IMR-90 (cell line): ENCODE data around the gene SLAMF8. TPM values are rescaled to one million over a fixed set of nuclear protein-coding genes. Genes with fewer than 3 reads are reported as not detected.
A peak's percentile ranks its signal among the peaks of the same experiment; 100 is the strongest.

Source experiments
- ATAC-seq: fragments of 200-7000 bp; cut with Tn5 transposase; 2 replicates; pipeline ENCODE4 v1.9.1; 2020; ENCODE audit warnings: low read depth, mild to moderate bottlenecking, moderate library complexity
- BruUV-seq: library from RNA; stranded (reverse); fragments of 400-500 nt; replicated peaks from 2 replicates; lab custom pipeline; 2021; lab: Mats Ljungman, UMichigan
- CTCF ChIA-PET: fragments of 300-600 bp; formaldehyde crosslinking; extraction: SDS; loops from one replicate; lab custom pipeline; 2021; ENCODE audit warnings: antibody characterized with exemption; lab: Yijun Ruan, JAX
- POLR2A ChIA-PET: fragments of 300-600 bp; sonication (Branson Sonifier 250); formaldehyde crosslinking; loops from one replicate; lab custom pipeline; 2022; ENCODE audit warnings: antibody characterized with exemption; ENCODE audit not compliant: unreplicated experiment; lab: Charles Lee
- DNase-seq: peaks from one replicate; pipeline ENCODE4 v3.0.0; 2013
- H2AFZ ChIP-seq: replicated peaks from 2 replicates; pipeline ENCODE3; 2013; ENCODE audit warnings: low read length, mild to moderate bottlenecking; ENCODE audit not compliant: poor library complexity
- H2AK5ac ChIP-seq: 2 replicates; pipeline ENCODE4 v1.6.1; 2013; ENCODE audit warnings: low read depth, low read length, inconsistent platforms
- H2AK9ac ChIP-seq: replicated peaks from 2 replicates; pipeline ENCODE3; 2013; ENCODE audit warnings: mild to moderate bottlenecking, low read depth, low read length, moderate library complexity; ENCODE audit not compliant: poor library complexity
- H2BK120ac ChIP-seq: 2 replicates; pipeline ENCODE4 v1.6.1; 2013; ENCODE audit warnings: low read depth, low read length, inconsistent platforms
- H2BK15ac ChIP-seq: 3 replicates; pipeline ENCODE4 v1.6.1; 2013; ENCODE audit warnings: low read depth, low read length, inconsistent platforms
- H2BK20ac ChIP-seq: 2 replicates; pipeline ENCODE4 v1.6.1; 2013; ENCODE audit warnings: low read depth, mild to moderate bottlenecking, inconsistent platforms, low read length, moderate library complexity
- H2BK5ac ChIP-seq: 2 replicates; pipeline ENCODE4 v1.6.1; 2013; ENCODE audit warnings: mild to moderate bottlenecking, low read depth, low read length, inconsistent platforms; ENCODE audit not compliant: poor library complexity, severe bottlenecking
- H3K14ac ChIP-seq: replicated peaks from 2 replicates; pipeline ENCODE4 v1.6.1; 2013; ENCODE audit warnings: low read depth, low read length, inconsistent platforms
- H3K18ac ChIP-seq: 2 replicates; pipeline ENCODE4 v1.6.1; 2013; ENCODE audit warnings: low read depth, low read length, control low read depth
- H3K23ac ChIP-seq: 2 replicates; pipeline ENCODE4 v1.6.1; 2013; ENCODE audit warnings: low read depth, low read length, inconsistent platforms
- H3K27ac ChIP-seq: 2 replicates; pipeline ENCODE4 v1.5.1; 2013; ENCODE audit warnings: mild to moderate bottlenecking, control low read depth, low read length; ENCODE audit not compliant: insufficient read depth
- H3K27me3 ChIP-seq: 2 replicates; pipeline ENCODE4 v1.6.1; 2013; ENCODE audit warnings: low read length; ENCODE audit not compliant: control insufficient read depth, insufficient read depth
- H3K36me3 ChIP-seq: 2 replicates; pipeline ENCODE4 v1.6.1; 2013; ENCODE audit warnings: low read length, mixed read lengths; ENCODE audit not compliant: control insufficient read depth, insufficient read depth
- H3K4ac ChIP-seq: 2 replicates; pipeline ENCODE4 v1.6.1; 2013; ENCODE audit warnings: low read depth, low read length, inconsistent platforms
- H3K4me1 ChIP-seq: 2 replicates; pipeline ENCODE4 v1.6.1; 2013; ENCODE audit warnings: low read length, mixed read lengths; ENCODE audit not compliant: control insufficient read depth, insufficient read depth
- H3K4me2 ChIP-seq: 2 replicates; pipeline ENCODE4 v1.6.1; 2013; ENCODE audit warnings: low read depth, mild to moderate bottlenecking, control low read depth, low read length, moderate library complexity
- H3K4me3 ChIP-seq: 2 replicates; pipeline ENCODE4 v1.5.1; 2013; ENCODE audit warnings: low read depth, mild to moderate bottlenecking, control low read depth, low read length, moderate library complexity; ENCODE audit not compliant: insufficient read depth
- H3K56ac ChIP-seq: 2 replicates; pipeline ENCODE4 v1.6.1; 2013; ENCODE audit warnings: low read length, inconsistent platforms; ENCODE audit not compliant: insufficient read depth; ENCODE audit errors: extremely low read depth
- H3K79me1 ChIP-seq, 2 experiments: 2 replicates each; pipeline ENCODE4 v1.6.1; 2013; ENCODE audit warnings: low read length in 2 of 2, inconsistent platforms in 1 of 2, low read depth in 1 of 2
- H3K9ac ChIP-seq: 2 replicates; pipeline ENCODE4 v1.6.1; 2013; ENCODE audit warnings: low read depth, low read length, control low read depth
- H3K9me1 ChIP-seq: 2 replicates; pipeline ENCODE4 v1.6.1; 2013; ENCODE audit warnings: low read length, inconsistent platforms; ENCODE audit not compliant: insufficient read depth
- H3K9me3 ChIP-seq: 2 replicates; pipeline ENCODE4 v1.6.1; 2013; ENCODE audit warnings: low read length; ENCODE audit not compliant: control insufficient read depth, insufficient read depth
- H4K20me1 ChIP-seq: 2 replicates; pipeline ENCODE4 v1.6.1; 2013; ENCODE audit warnings: low read length, inconsistent platforms; ENCODE audit not compliant: insufficient read depth
- H4K5ac ChIP-seq: 2 replicates; pipeline ENCODE4 v1.6.1; 2013; ENCODE audit warnings: mild to moderate bottlenecking, low read depth, low read length, control low read depth
- H4K8ac ChIP-seq, 2 experiments: 2 replicates each; pipeline ENCODE4 v1.6.1; 2013; ENCODE audit warnings: low read depth in 2 of 2, low read length in 2 of 2, control low read depth in 1 of 2, inconsistent platforms in 1 of 2
- H4K91ac ChIP-seq: 2 replicates; pipeline ENCODE4 v1.6.1; 2013; ENCODE audit warnings: low read depth, low read length, inconsistent platforms; ENCODE audit not compliant: insufficient read depth
- CEBPB ChIP-seq: IDR thresholded peaks from 2 replicates; pipeline ENCODE4 v1.6.1; 2012; ENCODE audit warnings: low read depth, low read length, improper control_type of control experiment
- MAZ ChIP-seq: IDR thresholded peaks from 2 replicates; pipeline ENCODE4 v1.6.1; 2012; ENCODE audit warnings: low read depth, mild to moderate bottlenecking, low read length, improper control_type of control experiment, moderate library complexity, borderline replicate concordance
- WGBS, 2 experiments: methylation state at CpG; one replicate each; pipeline versions ENCODE4 v1.1.5 to v1.1.7; 2013; ENCODE audit warnings: missing lambda C conversion rate in 2 of 2; ENCODE audit not compliant: insufficient read length in 1 of 2; ENCODE audit errors: extremely low coverage in 2 of 2; 5-methylcytosine and 5-hydroxymethylcytosine counted together
- dilution Hi-C: fragments of 300-500 bp; cut with HindIII; formaldehyde crosslinking; loops from one replicate; pipeline ENCODE4 v1.14.3; 2018; ENCODE audit warnings: low sequenced_read_pairs; ENCODE audit not compliant: unreplicated experiment
- in situ Hi-C: fragments of 300-500 bp; cut with MboI; formaldehyde crosslinking; loops from 3 replicates; pipeline ENCODE4 v1.14.3; 2019; ENCODE audit warnings: low sequenced_read_pairs, inconsistent platforms, mixed read lengths
- intact Hi-C: fragments of 100-400 bp; cut with micrococcal nuclease; formaldehyde crosslinking; loops from 2 replicates; pipeline ENCODE4 v1.10.0; 2022
- polyA plus RNA-seq, 3 experiments: library from polyadenylated mRNA; depleted of rRNA; stranded (reverse); fragments of >200 nt; gene quantifications; 2 replicates each; pipeline ENCODE4 v1.2.3, GENCODE V29; 2012; ENCODE audit warnings: low replicate concordance in 1 of 3
- total RNA-seq: library from RNA; depleted of rRNA; stranded (reverse); fragments of >200 nt; gene quantifications from 2 replicates; pipeline ENCODE4 v1.2.3, GENCODE V29; 2012

The SLAMF8 gene
- total and polyA plus RNA-seq, 2 of the 4 experiments (the other 2 are of a cell fraction): 0.07 TPM; not detected in 1

DNA sequence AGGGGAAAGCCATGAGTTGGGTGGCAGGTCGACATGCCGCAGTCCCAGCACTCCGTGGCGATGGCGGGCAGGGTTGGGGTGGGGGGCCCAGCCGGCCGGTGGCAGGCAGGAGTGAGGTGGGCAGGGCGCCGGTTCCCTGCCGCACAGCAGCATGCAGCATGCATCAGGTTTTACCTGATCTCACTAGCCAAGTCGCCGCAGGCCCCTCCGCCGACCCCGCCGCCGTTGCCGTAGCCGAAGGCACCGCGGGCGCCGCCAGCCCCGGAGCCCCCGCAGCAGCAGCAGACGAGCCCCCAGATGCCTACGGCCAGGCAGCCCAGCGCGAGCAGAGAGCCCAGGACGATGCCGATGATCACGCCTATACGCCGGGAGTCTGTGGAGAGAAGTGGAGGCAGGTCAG lies 29.0 kb downstream of the SLAMF8 start:
- 0 out of 2 replicates have a peak, but pooled peaks cover 4% of the 10 kb centered on the region for H3K9me1 ChIP-seq
- peak overlapping the region; percentile 88; the same call in 1 of the 2 replicates for H3K4ac ChIP-seq
- no peaks in the 10 kb centered on the region for H4K20me1 ChIP-seq
- DNase-seq (no peak), ATAC-seq (no peak)
- dilution Hi-C loops (no loop called here), in situ Hi-C loops (no loop called here), intact Hi-C loops (loop anchor here (2.0 kb wide), 1 partner anchor 69 kb away; the partner anchor contains the start of gene TAGLN2)
- WGBS, 2 experiments: 70% methylated on average over 15 of the region's 34 CpGs; no CpG with 5 or more reads in 1 of the 2 experiments
- no peak overlapping the region for H3K14ac ChIP-seq
- CTCF ChIA-PET: no interaction called here
- H2AFZ ChIP-seq: no peak overlapping the region
- H4K5ac ChIP-seq: no peak overlapping the region
- no peak overlapping the region for H3K18ac ChIP-seq
- H3K9me3 ChIP-seq: no peaks in the 10 kb centered on the region
- H2AK5ac ChIP-seq: peak overlapping the region; percentile 74; the same call in 1 of the 2 replicates
- H4K8ac ChIP-seq: no peak overlapping the region; a peak in 1 of 4 replicates
- no peak overlapping the region for H2BK15ac ChIP-seq
- H3K4me1 ChIP-seq: peaks cover 1% of the 10 kb centered on the region; the same call in 1 of the 2 replicates
- H2BK5ac ChIP-seq: no peak overlapping the region
- no peak overlapping the region for H4K91ac ChIP-seq
- peaks cover 0 to 7% of the 10 kb centered on the region in 2 experiments; a peak in 2 of 4 replicates for H3K79me1 ChIP-seq
- no peak for TF ChIP-seq CEBPB
- TF ChIP-seq MAZ: no peak
- POLR2A ChIA-PET: no interaction called here
- no TSS peak for BruUV-seq
- no peak overlapping the region; the same call in 1 of the 2 replicates for H3K4me2 ChIP-seq
- peak overlapping the region; percentile 55 for H2AK9ac ChIP-seq
- no peak overlapping the region for H3K56ac ChIP-seq
- no peaks in the 10 kb centered on the region for H3K27me3 ChIP-seq
- no peak overlapping the region for H2BK120ac ChIP-seq
- no peak overlapping the region for H2BK20ac ChIP-seq
- no peak overlapping the region for H3K23ac ChIP-seq
- no peak overlapping the region for H3K9ac ChIP-seq
- H3K4me3 ChIP-seq: no peak overlapping the region
- H3K36me3 ChIP-seq: no peaks in the 10 kb centered on the region
- H3K27ac ChIP-seq: no peak overlapping the region
